Transverse colon (tissue), 4 donors: ENCODE measurements around the gene NRG2. TPM values are rescaled to one million over a fixed set of nuclear protein-coding genes. Genes with fewer than 3 reads are reported as not detected.

Source experiments
- DNase-seq: peaks from one replicate; pipeline ENCODE4 v3.0.0-alpha.2; 2019
- H3K27ac ChIP-seq, 4 donors: fragments of 200-600 bp; sonication (generic); 2 replicates each; pipeline ENCODE4 v1.5.1; 2016 to 2018; ENCODE audit warnings: inconsistent platforms in 4 of 4
- H3K27me3 ChIP-seq: fragments of 200-600 bp; sonication (generic); 2 replicates; pipeline ENCODE4 v1.5.1; 2017; ENCODE audit warnings: inconsistent platforms
- H3K36me3 ChIP-seq, 4 donors: fragments of 200-600 bp; sonication (generic); 2 replicates each; pipeline ENCODE4 v1.5.1; 2017 to 2019; ENCODE audit warnings: inconsistent platforms in 4 of 4
- H3K4me1 ChIP-seq, 4 donors: fragments of 200-600 bp; sonication (generic); 2 replicates each; pipeline ENCODE4 v1.5.1; 2017 to 2020; ENCODE audit warnings: inconsistent platforms in 4 of 4
- H3K4me3 ChIP-seq, 4 donors: fragments of 200-600 bp; sonication (generic); 1 replicate in 1 of 4; 2 replicates in 3 of 4; pipeline versions ENCODE4 v1.5.1 to v1.6.1; 2017 to 2019; ENCODE audit warnings: inconsistent platforms in 4 of 4
- H3K9me3 ChIP-seq, 2 donors: fragments of 200-600 bp; sonication (generic); 2 replicates each; pipeline ENCODE4 v1.5.1; 2017 to 2019; ENCODE audit warnings: inconsistent platforms in 2 of 2
- CTCF ChIP-seq, 5 experiments: fragments of 200-600 bp in 3 of 5; fragments of 450-650 bp in 2 of 5; sonication (generic) in 3 of 5; IDR thresholded peaks; 1 replicate in 2 of 5; 2 replicates in 3 of 5; pipeline ENCODE4 v1.5.1; 2016 to 2017; ENCODE audit warnings: antibody characterized with exemption in 5 of 5, inconsistent platforms in 3 of 5, mild to moderate bottlenecking in 2 of 5, moderate library complexity in 1 of 5
- EP300 ChIP-seq: sonication (generic); formaldehyde crosslinking; IDR thresholded peaks from one replicate; pipeline ENCODE4 v1.6.1; 2017; ENCODE audit warnings: antibody characterized with exemption, low read depth
- POLR2A ChIP-seq: fragments of 450-650 bp; IDR thresholded peaks from one replicate; pipeline ENCODE4 v1.6.1; 2016; ENCODE audit warnings: antibody characterized with exemption, mild to moderate bottlenecking, moderate library complexity
- POLR2AphosphoS5 ChIP-seq, 3 donors: sonication (generic); formaldehyde crosslinking; IDR thresholded peaks; one replicate each; pipeline ENCODE4 v1.6.1; 2016; ENCODE audit warnings: antibody characterized with exemption in 3 of 3
- WGBS, 2 donors: methylation state at CpG; one replicate each; pipeline ENCODE4 v1.1.5; 2018; ENCODE audit warnings: low coverage in 1 of 2; 5-methylcytosine and 5-hydroxymethylcytosine counted together
- in situ Hi-C, 4 donors: fragments of 200-750 bp; cut with MboI; loops; one replicate each; pipeline versions ENCODE4 v1.15.0 to v1.15.1; 2017; ENCODE audit warnings: low sequenced_read_pairs in 3 of 4, low pct_ligation_motif_present in 1 of 4, low pct_unique_long_range_greater_than_20kb in 1 of 4
- intact Hi-C: fragments of 100-400 bp; cut with DNase I; formaldehyde crosslinking; loops from one replicate; pipeline ENCODE4 v1.15.1; 2023; ENCODE audit warnings: low total_unique reads
- total RNA-seq, 4 donors: library from RNA; depleted of rRNA; stranded (reverse); fragments of >200 nt; gene quantifications; one replicate each; pipeline ENCODE4 v1.1.0, GENCODE V29; 2016

Gene NRG2
- total RNA-seq, 4 donors from 2014 or later: 0.68 to 12.3 (median 0.95) TPM; not detected in 1

GRCh38 chr5:140000332-140000731, 42.8 kb downstream of the NRG2 start:
- Histone ChIP-seq H3K4me3 (no peak overlapping the region), H3K4me1 (no peaks in the 10 kb centered on the region), H3K36me3 (no peaks in the 10 kb centered on the region), H3K27me3 (peaks cover 26% of the 10 kb centered on the region), H3K9me3 (no peaks in the 10 kb centered on the region), H3K27ac (no peak overlapping the region)
- 82% methylated on average over 10 of the region's 10 CpGs; no CpG with 5 or more reads in 1 of the 2 donors for WGBS, 2 donors
- intact Hi-C loops (no loop called here), in situ Hi-C loops (no loop called here)
- TF ChIP-seq EP300 (no peak), POLR2A (no peak), CTCF (IDR thresholded peaks at IDR 0.05) (no peak), POLR2AphosphoS5 (IDR thresholded peaks at IDR 0.05) (no peak)
- DNase-seq: no peak

- intact Hi-C loops: no loop called here
Measured at GRCh38 chr5:139998837-139999236, 44.3 kb downstream of the NRG2 start.

DNA sequence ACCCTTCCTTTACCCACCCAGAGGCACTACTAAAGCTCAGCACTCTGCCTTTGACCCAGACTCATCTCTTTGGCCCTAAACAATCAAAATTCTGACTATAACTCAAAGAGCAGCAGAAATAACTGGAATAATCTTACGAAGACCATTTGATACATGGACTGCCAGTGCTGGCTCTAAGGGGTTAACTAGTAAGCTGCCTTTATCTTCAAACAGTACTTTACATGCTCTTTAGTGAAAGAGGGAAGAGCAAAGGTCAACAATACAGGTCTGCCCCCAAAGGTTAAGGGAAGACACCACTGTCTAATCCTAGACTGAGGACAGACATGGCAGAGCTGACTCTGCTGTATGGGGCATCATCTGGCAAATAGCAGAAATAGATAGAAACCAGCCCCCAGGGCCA, 45.8 kb downstream of the NRG2 start:
- Histone ChIP-seq H3K27me3 (peaks cover 17% of the 10 kb centered on the region), H3K9me3 (no peaks in the 10 kb centered on the region), H3K27ac (no peak overlapping the region), H3K36me3 (no peaks in the 10 kb centered on the region), H3K4me1 (no peaks in the 10 kb centered on the region), H3K4me3 (no peak overlapping the region)
- in situ Hi-C loops: no loop called here
- intact Hi-C loops: no loop called here
- DNase-seq: no peak
- WGBS, 2 donors: 80 to 100% methylated on average over 1 of the region's 1 CpG
- TF ChIP-seq CTCF (IDR thresholded peaks at IDR 0.05): no peak
- TF ChIP-seq POLR2AphosphoS5 (IDR thresholded peaks at IDR 0.05): no peak
- TF ChIP-seq POLR2A: no peak
- no peak for TF ChIP-seq EP300

More at GRCh38 chr5:139998837-139999236, 44.3 kb downstream of the NRG2 start:
- H3K27ac ChIP-seq: no peak overlapping the region
- no peak overlapping the region for H3K4me3 ChIP-seq
- no peaks in the 10 kb centered on the region for H3K9me3 ChIP-seq
- H3K4me1 ChIP-seq: no peaks in the 10 kb centered on the region
- TF ChIP-seq POLR2AphosphoS5 (IDR thresholded peaks at IDR 0.05) (no peak), EP300 (no peak), POLR2A (no peak)
- in situ Hi-C loops: no loop called here
- H3K36me3 ChIP-seq: no peaks in the 10 kb centered on the region
- peaks cover 29% of the 10 kb centered on the region for H3K27me3 ChIP-seq
- DNase-seq: no peak
- WGBS, 2 donors: 36 to 49% methylated on average over 1 to 3 of the region's 3 CpGs

GRCh38 chr5:139995929-139996328, 47.2 kb downstream of the NRG2 start:
- H3K36me3 ChIP-seq: no peaks in the 10 kb centered on the region
- H3K27ac ChIP-seq: no peak overlapping the region
- peaks cover 9% of the 10 kb centered on the region for H3K27me3 ChIP-seq
- TF ChIP-seq CTCF (IDR thresholded peaks at IDR 0.05) (no peak), POLR2AphosphoS5 (IDR thresholded peaks at IDR 0.05) (no peak), EP300 (no peak), POLR2A (no peak)
- WGBS, 2 donors: 88 to 100% methylated on average over 1 of the region's 1 CpG
- intact Hi-C loops (no loop called here), in situ Hi-C loops (no loop called here)
- H3K4me3 ChIP-seq: no peak overlapping the region
- no peaks in the 10 kb centered on the region for H3K9me3 ChIP-seq
- no peak for DNase-seq
- no peaks in the 10 kb centered on the region for H3K4me1 ChIP-seq

- H3K27me3 ChIP-seq: peaks cover 9% of the 10 kb centered on the region
- no peak overlapping the region for H3K27ac ChIP-seq
- H3K4me1 ChIP-seq: no peaks in the 10 kb centered on the region
- 50 to 77% methylated on average over 1 of the region's 1 CpG for WGBS, 2 donors
- no peak overlapping the region for H3K4me3 ChIP-seq
- H3K9me3 ChIP-seq: no peaks in the 10 kb centered on the region
- H3K36me3 ChIP-seq: no peaks in the 10 kb centered on the region
- in situ Hi-C loops: no loop called here
- DNase-seq: no peak
- intact Hi-C loops: no loop called here
- TF ChIP-seq CTCF (IDR thresholded peaks at IDR 0.05): no peak
- no peak for TF ChIP-seq POLR2A
- no peak for TF ChIP-seq EP300
- no peak for TF ChIP-seq POLR2AphosphoS5 (IDR thresholded peaks at IDR 0.05)
Measured at GRCh38 chr5:139994234-139994633, 48.9 kb downstream of the NRG2 start.
